ENCODE measurements around the gene ICA1.

- TF ChIP-seq CTCF (IDR thresholded peaks at IDR 0.05; ENCODE audit: extremely low read depth in 1 of 2, insufficient read depth in 1 of 2, low read depth in 1 of 2, low read length in 2 of 2) (no peak), POLR2AphosphoS5 (IDR thresholded peaks at IDR 0.05; ENCODE audit: insufficient read depth, low read depth, low read length) (no peak), EZH2 (IDR thresholded peaks at IDR 0.05; ENCODE audit: borderline replicate concordance, low read depth, low read length, severe bottlenecking) (no peak), MAX (IDR thresholded peaks at IDR 0.05; ENCODE audit: insufficient read depth, insufficient read length) (no peak), POLR2A (IDR thresholded peaks at IDR 0.05; ENCODE audit: low read depth, low read length) (no peak), JUN (IDR thresholded peaks at IDR 0.05; ENCODE audit: borderline replicate concordance, insufficient read depth, insufficient read length, low read depth) (no peak)
Measured at GRCh38 chr7:8065356-8065813, 196.6 kb downstream of the ICA1 start.

Measured in endothelial cell of umbilical vein (primary cell).